Common myeloid progenitor, CD34-positive (primary cell): Measurements from ENCODE around the gene ADAMTSL1.

ENCODE experiments used
- CTCF ChIA-PET: fragments of 350-600 bp; sonication (Branson Sonifier 250); formaldehyde crosslinking; loops from one replicate; lab custom pipeline; 2021; ENCODE audit warnings: antibody characterized with exemption; lab: Charles Lee
- POLR2A ChIA-PET: fragments of 350-600 bp; sonication (Branson Sonifier 250); formaldehyde crosslinking; loops from one replicate; lab custom pipeline; 2021; ENCODE audit warnings: antibody characterized with exemption; lab: Charles Lee
- DNase-seq, 3 donors: peaks; one replicate each; pipeline versions ENCODE4 v3.0.0 to v3.0.0-alpha.2; 2013
- H3K27ac ChIP-seq, 2 experiments: 1 replicate in 1 of 2; 2 replicates in 1 of 2; pipeline ENCODE4 v1.7.0; 2013; ENCODE audit warnings: inconsistent platforms in 2 of 2, low read length in 2 of 2, mild to moderate bottlenecking in 2 of 2, low read depth in 1 of 2, moderate library complexity in 1 of 2; ENCODE audit not compliant: severe bottlenecking in 2 of 2, insufficient read depth in 1 of 2, poor library complexity in 1 of 2
- H3K27me3 ChIP-seq, 5 experiments: replicated peaks in 2 of 5; 1 replicate in 3 of 5; 2 replicates in 2 of 5; pipeline versions ENCODE4 v1.6.1 to v1.7.0; 2013; ENCODE audit warnings: low read length in 4 of 5, mild to moderate bottlenecking in 2 of 5, moderate library complexity in 2 of 5, inconsistent platforms in 1 of 5; ENCODE audit not compliant: insufficient read depth in 5 of 5, control insufficient read depth in 4 of 5
- H3K36me3 ChIP-seq, 4 experiments: 1 replicate in 2 of 4; 2 replicates in 2 of 4; pipeline versions ENCODE4 v1.6.1 to v1.7.0; 2013; ENCODE audit warnings: low read length in 3 of 4, control low read depth in 1 of 4, mild to moderate bottlenecking in 1 of 4; ENCODE audit not compliant: control insufficient read depth in 4 of 4, insufficient read depth in 4 of 4
- H3K4me1 ChIP-seq, 4 experiments: 1 replicate in 3 of 4; 2 replicates in 1 of 4; pipeline versions ENCODE4 v1.6.1 to v1.7.1; 2013; ENCODE audit warnings: low read length in 3 of 4, mild to moderate bottlenecking in 3 of 4, control low read depth in 1 of 4, inconsistent platforms in 1 of 4, moderate library complexity in 1 of 4; ENCODE audit not compliant: control insufficient read depth in 4 of 4, insufficient read depth in 4 of 4; ENCODE audit errors: control extremely low read depth in 1 of 4
- H3K4me3 ChIP-seq, 7 experiments: 1 replicate in 4 of 7; 2 replicates in 3 of 7; pipeline versions ENCODE4 v1.5.1 to v1.7.0; 2013; ENCODE audit warnings: mild to moderate bottlenecking in 7 of 7, low read length in 6 of 7, moderate library complexity in 6 of 7, inconsistent platforms in 2 of 7, low read depth in 2 of 7, control low read depth in 1 of 7; ENCODE audit not compliant: insufficient read depth in 4 of 7, control insufficient read depth in 1 of 7; ENCODE audit errors: extremely low read depth in 1 of 7
- H3K9me3 ChIP-seq, 5 experiments: 1 replicate in 4 of 5; 2 replicates in 1 of 5; pipeline versions ENCODE4 v1.6.1 to v1.7.1; 2013; ENCODE audit warnings: low read length in 4 of 5, mild to moderate bottlenecking in 2 of 5, inconsistent platforms in 1 of 5, low read depth in 1 of 5, moderate library complexity in 1 of 5; ENCODE audit not compliant: control insufficient read depth in 4 of 5, insufficient read depth in 2 of 5; ENCODE audit errors: control extremely low read depth in 1 of 5
- WGBS: methylation state at CpG from one replicate; pipeline ENCODE4 v1.1.5; 2013; ENCODE audit not compliant: insufficient coverage; 5-methylcytosine and 5-hydroxymethylcytosine counted together

ADAMTSL1 gene

DNA sequence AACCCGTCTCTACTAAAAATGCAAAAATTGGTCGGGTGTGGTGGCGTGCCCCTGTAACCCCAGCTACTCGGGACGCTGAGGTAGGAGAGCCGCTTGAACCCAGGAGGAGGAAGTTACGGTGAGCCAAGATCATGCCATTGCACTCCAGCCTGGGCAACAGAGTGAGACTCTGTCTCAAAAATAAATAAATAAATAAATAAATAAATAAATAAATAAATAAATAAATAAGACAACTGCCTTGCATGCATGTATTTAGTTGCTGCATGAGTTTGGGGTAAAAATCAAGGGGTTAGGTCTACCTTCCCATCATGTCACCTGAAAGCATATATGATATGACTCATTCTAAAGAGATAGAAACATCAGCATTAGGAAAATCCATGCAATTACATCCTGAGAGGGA lies 254.0 kb downstream of the ADAMTSL1 start:
- ChIA-PET POLR2A (no interaction called here), CTCF (interaction anchor here (0.7 kb wide), 1 partner anchor 119 kb away, joined by 3 read pairs; no protein-coding TSS in a partner anchor)
- H3K9me3 ChIP-seq: no peaks in the 10 kb centered on the region
- WGBS: 96% methylated on average over 4 of the region's 7 CpGs
- no peak for DNase-seq
- no peak overlapping the region for H3K27ac ChIP-seq
- H3K4me3 ChIP-seq: no peak overlapping the region
- no peaks in the 10 kb centered on the region for H3K36me3 ChIP-seq
- peaks cover 0 to under 1% (median 0%) of the 10 kb centered on the region in 5 experiments for H3K27me3 ChIP-seq
- H3K4me1 ChIP-seq: no peaks in the 10 kb centered on the region

DNA sequence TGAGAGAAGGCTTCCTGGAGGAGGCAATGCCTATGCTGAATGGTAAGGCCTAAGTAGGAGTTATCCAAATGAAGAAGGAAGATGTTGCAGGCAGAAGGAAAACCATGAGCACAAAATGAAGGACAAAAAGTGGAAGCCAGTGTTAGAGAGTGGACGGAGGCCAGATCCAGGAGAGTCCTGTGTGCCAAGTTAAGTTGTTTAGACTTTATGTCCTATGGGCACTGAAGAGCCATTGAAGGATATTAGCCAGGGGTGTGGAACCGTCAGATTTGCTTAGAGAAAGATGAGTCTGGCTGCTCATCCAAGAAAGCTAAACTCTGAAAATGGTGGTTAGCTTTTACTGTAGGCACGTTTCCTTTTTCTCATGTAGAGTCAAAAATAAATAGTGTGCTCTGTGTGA lies 254.7 kb downstream of the ADAMTSL1 start:
- no peaks in the 10 kb centered on the region for H3K9me3 ChIP-seq
- no peaks in the 10 kb centered on the region for H3K4me1 ChIP-seq
- no peak overlapping the region for H3K27ac ChIP-seq
- POLR2A ChIA-PET: no interaction called here
- H3K4me3 ChIP-seq: no peak overlapping the region
- H3K36me3 ChIP-seq: no peaks in the 10 kb centered on the region
- H3K27me3 ChIP-seq: no peaks in the 10 kb centered on the region
- DNase-seq: no peak
- CTCF ChIA-PET: no interaction called here
- WGBS: 100% methylated on average over 2 of the region's 3 CpGs

DNA sequence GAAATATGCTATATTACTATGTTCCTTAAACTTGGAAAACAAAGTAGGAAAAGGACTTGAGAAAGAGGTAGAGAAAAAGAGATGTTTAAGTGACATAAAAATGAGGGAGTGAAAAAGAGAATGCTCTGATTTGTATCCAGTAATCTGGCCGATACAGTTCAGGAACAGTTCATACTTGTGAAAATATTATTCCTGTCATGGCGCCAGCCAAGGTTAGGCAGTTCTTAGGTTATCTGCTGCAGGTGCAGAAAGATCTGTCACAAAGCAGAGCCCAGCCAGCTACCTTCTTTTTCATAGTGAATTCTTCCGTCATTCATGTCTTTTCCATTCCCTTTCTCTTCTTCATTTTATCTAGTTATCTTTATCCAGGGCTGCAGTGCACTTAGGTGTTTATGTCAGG lies 256.3 kb downstream of the ADAMTSL1 start:
- Histone ChIP-seq H3K4me1 (no peaks in the 10 kb centered on the region), H3K9me3 (no peaks in the 10 kb centered on the region), H3K36me3 (no peaks in the 10 kb centered on the region), H3K27me3 (no peaks in the 10 kb centered on the region), H3K27ac (no peak overlapping the region), H3K4me3 (no peak overlapping the region)
- ChIA-PET POLR2A (no interaction called here), CTCF (no interaction called here)
- DNase-seq: no peak
- 92% methylated on average over 2 of the region's 3 CpGs for WGBS

GRCh38 chr9:18739127-18739526 lies 265.2 kb downstream of the ADAMTSL1 start:
- H3K27ac ChIP-seq: no peak overlapping the region
- CTCF ChIA-PET: interaction anchor here (0.8 kb wide), 1 partner anchor 42 kb away, joined by 3 read pairs; no protein-coding TSS in a partner anchor
- POLR2A ChIA-PET: no interaction called here

GRCh38 chr9:18739641-18740318 lies 265.8 kb downstream of the ADAMTSL1 start:
- Histone ChIP-seq H3K27me3 (no peaks in the 10 kb centered on the region), H3K9me3 (no peaks in the 10 kb centered on the region), H3K4me3 (no peak overlapping the region), H3K4me1 (no peaks in the 10 kb centered on the region), H3K36me3 (no peaks in the 10 kb centered on the region), H3K27ac (no peak overlapping the region)
- DNase-seq: no peak
- 96% methylated on average over 3 of the region's 5 CpGs for WGBS
- ChIA-PET POLR2A (no interaction called here), CTCF (interaction anchor here (0.8 kb wide), 1 partner anchor 41 kb away, joined by 3 read pairs; no protein-coding TSS in a partner anchor)

More at GRCh38 chr9:18739127-18739526, 265.2 kb downstream of the ADAMTSL1 start:
- Histone ChIP-seq H3K4me3 (no peak overlapping the region), H3K9me3 (no peaks in the 10 kb centered on the region), H3K27me3 (no peaks in the 10 kb centered on the region), H3K36me3 (no peaks in the 10 kb centered on the region), H3K4me1 (no peaks in the 10 kb centered on the region)
- DNase-seq: no peak

DNA sequence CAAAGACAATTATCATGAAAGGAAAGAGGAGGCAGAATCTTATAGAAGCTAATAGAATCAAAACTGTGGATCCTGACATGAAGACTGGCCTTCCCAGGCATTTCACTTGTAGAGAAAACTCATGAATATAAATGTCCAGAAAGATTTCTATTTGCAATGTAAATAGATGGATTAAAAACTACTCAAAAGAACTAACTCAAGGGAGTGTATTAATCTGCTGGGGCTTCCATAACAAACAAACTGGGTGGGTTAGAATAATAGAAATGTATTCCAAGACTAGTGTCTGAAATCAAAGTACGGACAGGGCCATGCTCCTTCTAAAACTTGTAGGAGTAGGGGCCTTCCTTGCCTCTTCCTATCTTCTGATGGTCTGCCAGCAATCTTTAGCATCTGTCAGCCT lies 267.4 kb downstream of the ADAMTSL1 start:
- H3K4me3 ChIP-seq: no peak overlapping the region
- DNase-seq: no peak
- no peaks in the 10 kb centered on the region for H3K9me3 ChIP-seq
- no peaks in the 10 kb centered on the region for H3K4me1 ChIP-seq
- ChIA-PET POLR2A (no interaction called here), CTCF (no interaction called here)
- no peaks in the 10 kb centered on the region for H3K27me3 ChIP-seq
- no peaks in the 10 kb centered on the region for H3K36me3 ChIP-seq
- H3K27ac ChIP-seq: no peak overlapping the region
- 100% methylated on average over 1 of the region's 1 CpG for WGBS

- CTCF ChIA-PET: no interaction called here
Measured at GRCh38 chr9:18741945-18742344, 268.0 kb downstream of the ADAMTSL1 start.

More at GRCh38 chr9:18741945-18742344, 268.0 kb downstream of the ADAMTSL1 start:
- Histone ChIP-seq H3K9me3 (no peaks in the 10 kb centered on the region), H3K27me3 (no peaks in the 10 kb centered on the region), H3K4me1 (no peaks in the 10 kb centered on the region), H3K27ac (no peak overlapping the region), H3K4me3 (no peak overlapping the region), H3K36me3 (no peaks in the 10 kb centered on the region)
- POLR2A ChIA-PET: no interaction called here
- WGBS: 88% methylated on average over 1 of the region's 1 CpG
- no peak for DNase-seq
